Measurements from ENCODE around the gene RAX2. TPM values are rescaled to one million over a fixed set of nuclear protein-coding genes. Genes with fewer than 3 reads are reported as not detected.

Gene RAX2
- total RNA-seq, 1 experiment from 2014 or later: not detected

DNA sequence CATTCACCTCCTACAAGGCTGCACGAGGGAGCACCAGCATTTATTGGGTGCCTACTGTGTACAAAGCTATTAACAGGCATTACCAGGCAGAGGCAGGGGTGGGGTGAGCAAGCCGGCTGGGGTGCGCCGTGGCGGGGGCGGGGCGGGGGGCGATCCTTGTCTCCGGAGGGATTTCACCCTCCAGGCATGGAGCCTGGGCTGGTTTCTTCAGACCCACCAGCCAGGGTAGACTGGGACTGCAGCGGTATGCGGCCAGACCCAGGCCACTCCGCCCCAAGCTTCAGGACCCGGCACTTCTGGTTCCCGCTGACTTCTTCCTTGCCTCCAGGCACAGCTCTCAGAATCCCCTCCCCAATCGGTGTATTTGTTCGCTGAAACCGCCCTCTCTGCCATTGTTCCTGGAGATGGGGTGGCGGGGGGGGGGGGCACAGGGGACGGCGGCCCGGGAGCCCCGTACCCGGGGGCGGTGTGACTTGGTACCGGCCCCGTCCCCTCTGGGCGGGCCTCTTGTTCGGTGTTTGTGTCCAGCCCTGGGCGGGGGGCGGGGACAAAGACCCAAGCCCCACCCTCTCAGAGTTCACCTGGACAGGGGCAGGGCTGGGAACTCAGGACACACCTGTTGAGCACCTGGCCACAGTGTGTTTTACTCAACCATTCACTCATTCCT, 49.5 kb downstream of the RAX2 start:
- peak overlapping the region; percentile 57 for H3K27ac ChIP-seq (ENCODE audit: low read depth, low read length)
- H3K27me3 ChIP-seq (ENCODE audit: insufficient read depth, low read length): no peaks in the 10 kb centered on the region
- CTCF ChIA-PET: interaction anchor here (0.6 to 1.4 kb wide), 2 partner anchors 14 to 219 kb away, joined by 4 to 6 read pairs; partner anchors contain the start of gene TJP3

More for the DNA sequence above, 49.5 kb downstream of the RAX2 start:
- H3K4me3 ChIP-seq (replicated peaks in 1 of 2; ENCODE audit: low read depth in 1 of 2, low read length in 2 of 2): peak overlapping the region; percentile 63 to 71
- BruUV-seq (replicated peaks): no TSS peak
- H3K4me2 ChIP-seq (ENCODE audit: low read length): peak overlapping the region; percentile 97
- H3K4me1 ChIP-seq (ENCODE audit: control insufficient read depth in 1 of 2, insufficient read depth in 2 of 2, low read length in 2 of 2): peaks cover 59 to 96% of the 10 kb centered on the region in 2 experiments
- no peaks in the 10 kb centered on the region for H3K79me2 ChIP-seq (ENCODE audit: insufficient read depth, low read length)
- no peaks in the 10 kb centered on the region for H3K9me3 ChIP-seq (ENCODE audit: control insufficient read depth in 1 of 2, insufficient read depth in 1 of 2, low read depth in 1 of 2, low read length in 2 of 2)
- H2AFZ ChIP-seq (ENCODE audit: low read depth, low read length, poor library complexity, severe bottlenecking): no peak overlapping the region
- intact Hi-C loops (cut with micrococcal nuclease): loop anchor here (10.0 kb wide), 1 partner anchor 482 kb away; no protein-coding TSS in a partner anchor
- H3K9ac ChIP-seq (ENCODE audit: low read length): peak overlapping the region; percentile 60
- ATAC-seq (peak; percentile 62), DNase-seq (ENCODE audit: low read depth, low spot score) (no peak)
- no peaks in the 10 kb centered on the region for H3K36me3 ChIP-seq (ENCODE audit: control insufficient read depth in 1 of 2, insufficient read depth in 2 of 2, low read length in 2 of 2)
- POLR2A ChIA-PET: interaction anchor here (0.6 to 1.9 kb wide), 5 partner anchors 11 to 562 kb away, joined by 3 to 10 read pairs (median 5); partner anchors contain the start of genes MRPL54 and TJP3
- TF ChIP-seq, protein P1, sequence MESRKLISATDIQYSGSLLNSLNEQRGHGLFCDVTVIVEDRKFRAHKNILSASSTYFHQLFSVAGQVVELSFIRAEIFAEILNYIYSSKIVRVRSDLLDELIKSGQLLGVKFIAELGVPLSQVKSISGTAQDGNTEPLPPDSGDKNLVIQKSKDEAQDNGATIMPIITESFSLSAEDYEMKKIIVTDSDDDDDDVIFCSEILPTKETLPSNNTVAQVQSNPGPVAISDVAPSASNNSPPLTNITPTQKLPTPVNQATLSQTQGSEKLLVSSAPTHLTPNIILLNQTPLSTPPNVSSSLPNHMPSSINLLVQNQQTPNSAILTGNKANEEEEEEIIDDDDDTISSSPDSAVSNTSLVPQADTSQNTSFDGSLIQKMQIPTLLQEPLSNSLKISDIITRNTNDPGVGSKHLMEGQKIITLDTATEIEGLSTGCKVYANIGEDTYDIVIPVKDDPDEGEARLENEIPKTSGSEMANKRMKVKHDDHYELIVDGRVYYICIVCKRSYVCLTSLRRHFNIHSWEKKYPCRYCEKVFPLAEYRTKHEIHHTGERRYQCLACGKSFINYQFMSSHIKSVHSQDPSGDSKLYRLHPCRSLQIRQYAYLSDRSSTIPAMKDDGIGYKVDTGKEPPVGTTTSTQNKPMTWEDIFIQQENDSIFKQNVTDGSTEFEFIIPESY (IDR thresholded peaks at IDR 0.05; ENCODE audit: extremely low read depth, insufficient replicate concordance, low read length): no peak
- no peak for TF ChIP-seq CBX3 (IDR thresholded peaks at IDR 0.05; ENCODE audit: low read depth)
- peak; percentile 55 for TF ChIP-seq POLR2AphosphoS5 (IDR thresholded peaks at IDR 0.05; ENCODE audit: low read depth, low read length)
- no peak for TF ChIP-seq SIN3A (IDR thresholded peaks at IDR 0.05; ENCODE audit: low read depth)
- TF ChIP-seq ZNF274 (IDR thresholded peaks at IDR 0.05; ENCODE audit: low read depth, low read length): no peak
- TF ChIP-seq SP1 (IDR thresholded peaks at IDR 0.05; ENCODE audit: low read depth): peak; percentile 94
- TF ChIP-seq JUND (IDR thresholded peaks at IDR 0.05): 0 out of 2 replicates have a peak, but pooled peaks have one; percentile 27
- TF ChIP-seq, protein P2, sequence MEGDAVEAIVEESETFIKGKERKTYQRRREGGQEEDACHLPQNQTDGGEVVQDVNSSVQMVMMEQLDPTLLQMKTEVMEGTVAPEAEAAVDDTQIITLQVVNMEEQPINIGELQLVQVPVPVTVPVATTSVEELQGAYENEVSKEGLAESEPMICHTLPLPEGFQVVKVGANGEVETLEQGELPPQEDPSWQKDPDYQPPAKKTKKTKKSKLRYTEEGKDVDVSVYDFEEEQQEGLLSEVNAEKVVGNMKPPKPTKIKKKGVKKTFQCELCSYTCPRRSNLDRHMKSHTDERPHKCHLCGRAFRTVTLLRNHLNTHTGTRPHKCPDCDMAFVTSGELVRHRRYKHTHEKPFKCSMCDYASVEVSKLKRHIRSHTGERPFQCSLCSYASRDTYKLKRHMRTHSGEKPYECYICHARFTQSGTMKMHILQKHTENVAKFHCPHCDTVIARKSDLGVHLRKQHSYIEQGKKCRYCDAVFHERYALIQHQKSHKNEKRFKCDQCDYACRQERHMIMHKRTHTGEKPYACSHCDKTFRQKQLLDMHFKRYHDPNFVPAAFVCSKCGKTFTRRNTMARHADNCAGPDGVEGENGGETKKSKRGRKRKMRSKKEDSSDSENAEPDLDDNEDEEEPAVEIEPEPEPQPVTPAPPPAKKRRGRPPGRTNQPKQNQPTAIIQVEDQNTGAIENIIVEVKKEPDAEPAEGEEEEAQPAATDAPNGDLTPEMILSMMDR (IDR thresholded peaks at IDR 0.05 in 2 of 3, conservative IDR thresholded peaks at IDR 0.05 in 1 of 3; ENCODE audit: borderline replicate concordance in 1 of 3, insufficient read depth in 1 of 3, low read depth in 2 of 3, low read length in 2 of 3): no peak
- TF ChIP-seq, protein P3, sequence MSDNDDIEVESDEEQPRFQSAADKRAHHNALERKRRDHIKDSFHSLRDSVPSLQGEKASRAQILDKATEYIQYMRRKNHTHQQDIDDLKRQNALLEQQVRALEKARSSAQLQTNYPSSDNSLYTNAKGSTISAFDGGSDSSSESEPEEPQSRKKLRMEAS (IDR thresholded peaks at IDR 0.05): 0 out of 2 replicates have a peak, but pooled peaks have one; percentile 44
- H4K20me1 ChIP-seq (ENCODE audit: insufficient read depth): no peaks in the 10 kb centered on the region
- RAD21 ChIA-PET (ENCODE audit: low non-redundant PET in 1 of 2, low total read pairs in 2 of 2, uncharacterized antibody in 2 of 2, unreplicated experiment in 2 of 2): interaction anchor here in 1 of 2 experiments (1.3 kb wide), 1 partner anchor 126 kb away, joined by 4 read pairs; no protein-coding TSS in a partner anchor
- H3K9me2 ChIP-seq (ENCODE audit: insufficient read depth): no peaks in the 10 kb centered on the region

All from HCT116 (cell line).